Left lung (tissue), 10 donors: Measurements from ENCODE around the gene ATRNL1. TPM values are rescaled to one million over a fixed set of nuclear protein-coding genes. Genes with fewer than 3 reads are reported as not detected.

Experiments used
- ATAC-seq: fragments of 200-7000 bp; cut with Tn5 transposase; one replicate; pipeline ENCODE4 v1.9.1; 2020; ENCODE audit warnings: moderate library complexity
- DNase-seq, 4 donors: peaks; one replicate each; pipeline ENCODE4 v3.0.0-alpha.2; 2013 to 2020
- H3K27ac ChIP-seq, 2 donors: fragments of 200-600 bp; sonication (generic) in 1 of 2; one replicate each; pipeline versions ENCODE4 v1.5.0 to v1.8.0; 2020 to 2021
- H3K27me3 ChIP-seq, 2 donors: fragments of 200-600 bp; sonication (generic) in 1 of 2; one replicate each; pipeline versions ENCODE4 v1.5.0 to v1.8.0; 2020 to 2021
- H3K36me3 ChIP-seq, 2 donors: fragments of 200-600 bp; sonication (generic) in 1 of 2; one replicate each; pipeline versions ENCODE4 v1.5.0 to v1.8.0; 2020 to 2021
- H3K4me1 ChIP-seq, 2 donors: fragments of 200-600 bp; one replicate each; pipeline ENCODE4 v1.8.0; 2021
- H3K4me3 ChIP-seq, 2 donors: fragments of 200-600 bp; sonication (generic) in 1 of 2; one replicate each; pipeline versions ENCODE4 v1.5.0 to v1.8.0; 2020 to 2021; ENCODE audit warnings: mild to moderate bottlenecking in 1 of 2
- H3K9me3 ChIP-seq, 2 donors: fragments of 200-600 bp; sonication (generic) in 1 of 2; one replicate each; pipeline versions ENCODE4 v1.5.0 to v1.8.0; 2020 to 2021
- intact Hi-C, 2 donors: fragments of 100-400 bp; cut with DNase I; formaldehyde crosslinking; loops; one replicate each; pipeline versions ENCODE4 v1.11.2 to v1.14.2; 2022
- polyA plus RNA-seq, 6 donors: library from polyadenylated mRNA; unstranded; fragments of 120-200 nt; gene quantifications; one replicate each; pipeline ENCODE4 v1.2.1, GENCODE V29; 2013; ENCODE audit not compliant: insufficient read length in 6 of 6
- total RNA-seq, 2 donors: library from RNA; stranded (reverse); fragmentation: NEBNext Ultra II Directional; extraction: Animal tissue kit (Norgen Biotek cat#: 25700); gene quantifications; one replicate each; pipeline ENCODE4 v1.2.1, GENCODE V29; 2021
- TF ChIP-seq, protein P1 (sequence below), 2 donors: fragments of 200-600 bp; sonication (generic) in 1 of 2; IDR thresholded peaks; one replicate each; pipeline versions ENCODE4 v1.5.0 to v1.8.0; 2021; ENCODE audit warnings: antibody characterized with exemption in 2 of 2
- donor health status: DM: no; HTN: yes; CAD: no.
- donor health status: DM: no; HTN: no; CAD: no.

The ATRNL1 gene
- total and polyA plus RNA-seq, 8 donors = 0.26 to 6.7 (median 5.1) TPM

GRCh38 chr10:115854740-115855435, 761.7 kb downstream of the ATRNL1 start:
- DNase-seq = no peak
- no peaks in the 10 kb centered on the region for H3K27me3 ChIP-seq
- TF ChIP-seq, protein P1, sequence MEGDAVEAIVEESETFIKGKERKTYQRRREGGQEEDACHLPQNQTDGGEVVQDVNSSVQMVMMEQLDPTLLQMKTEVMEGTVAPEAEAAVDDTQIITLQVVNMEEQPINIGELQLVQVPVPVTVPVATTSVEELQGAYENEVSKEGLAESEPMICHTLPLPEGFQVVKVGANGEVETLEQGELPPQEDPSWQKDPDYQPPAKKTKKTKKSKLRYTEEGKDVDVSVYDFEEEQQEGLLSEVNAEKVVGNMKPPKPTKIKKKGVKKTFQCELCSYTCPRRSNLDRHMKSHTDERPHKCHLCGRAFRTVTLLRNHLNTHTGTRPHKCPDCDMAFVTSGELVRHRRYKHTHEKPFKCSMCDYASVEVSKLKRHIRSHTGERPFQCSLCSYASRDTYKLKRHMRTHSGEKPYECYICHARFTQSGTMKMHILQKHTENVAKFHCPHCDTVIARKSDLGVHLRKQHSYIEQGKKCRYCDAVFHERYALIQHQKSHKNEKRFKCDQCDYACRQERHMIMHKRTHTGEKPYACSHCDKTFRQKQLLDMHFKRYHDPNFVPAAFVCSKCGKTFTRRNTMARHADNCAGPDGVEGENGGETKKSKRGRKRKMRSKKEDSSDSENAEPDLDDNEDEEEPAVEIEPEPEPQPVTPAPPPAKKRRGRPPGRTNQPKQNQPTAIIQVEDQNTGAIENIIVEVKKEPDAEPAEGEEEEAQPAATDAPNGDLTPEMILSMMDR (IDR thresholded peaks at IDR 0.05) = no peak
- intact Hi-C loops = no loop called here
- H3K9me3 ChIP-seq = no peaks in the 10 kb centered on the region
- H3K27ac ChIP-seq = no peak overlapping the region
- H3K4me1 ChIP-seq = no peaks in the 10 kb centered on the region
- no peak for ATAC-seq
- no peak overlapping the region for H3K4me3 ChIP-seq
- no peaks in the 10 kb centered on the region for H3K36me3 ChIP-seq

GRCh38 chr10:115856580-115856979, 763.4 kb downstream of the ATRNL1 start:
- TF ChIP-seq, protein P1 (IDR thresholded peaks at IDR 0.05) = no peak
- H3K4me1 ChIP-seq = no peaks in the 10 kb centered on the region
- no peak overlapping the region for H3K4me3 ChIP-seq
- ATAC-seq (no peak), DNase-seq (no peak)
- H3K36me3 ChIP-seq = no peaks in the 10 kb centered on the region
- H3K27ac ChIP-seq = no peak overlapping the region
- intact Hi-C loops = no loop called here
- H3K9me3 ChIP-seq = no peaks in the 10 kb centered on the region
- H3K27me3 ChIP-seq = no peaks in the 10 kb centered on the region

DNA sequence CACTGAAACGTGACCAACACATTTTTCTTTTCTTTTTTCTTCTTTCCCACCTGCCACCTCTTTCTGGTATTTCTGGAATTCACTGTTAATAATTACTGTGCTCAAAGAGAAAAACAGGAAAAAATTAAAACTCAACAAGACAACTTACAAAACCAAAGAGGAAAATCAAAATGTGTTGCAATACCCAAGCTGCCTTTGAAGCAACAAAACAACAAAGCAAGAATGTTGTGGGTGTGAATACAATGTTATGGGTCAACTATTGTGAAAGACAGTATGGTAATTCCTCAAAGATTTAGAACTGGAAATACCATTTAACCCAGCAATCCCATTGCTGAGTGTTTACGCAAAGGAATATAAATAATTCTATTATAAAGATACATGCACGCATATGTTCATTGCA, 764.7 kb downstream of the ATRNL1 start:
- Histone ChIP-seq H3K36me3 (no peaks in the 10 kb centered on the region), H3K4me1 (no peaks in the 10 kb centered on the region), H3K27me3 (no peaks in the 10 kb centered on the region), H3K4me3 (no peak overlapping the region), H3K27ac (no peak overlapping the region), H3K9me3 (no peaks in the 10 kb centered on the region)
- no peak for ATAC-seq
- TF ChIP-seq, protein P1 (IDR thresholded peaks at IDR 0.05) = no peak
- intact Hi-C loops = no loop called here
- DNase-seq = no peak

DNA sequence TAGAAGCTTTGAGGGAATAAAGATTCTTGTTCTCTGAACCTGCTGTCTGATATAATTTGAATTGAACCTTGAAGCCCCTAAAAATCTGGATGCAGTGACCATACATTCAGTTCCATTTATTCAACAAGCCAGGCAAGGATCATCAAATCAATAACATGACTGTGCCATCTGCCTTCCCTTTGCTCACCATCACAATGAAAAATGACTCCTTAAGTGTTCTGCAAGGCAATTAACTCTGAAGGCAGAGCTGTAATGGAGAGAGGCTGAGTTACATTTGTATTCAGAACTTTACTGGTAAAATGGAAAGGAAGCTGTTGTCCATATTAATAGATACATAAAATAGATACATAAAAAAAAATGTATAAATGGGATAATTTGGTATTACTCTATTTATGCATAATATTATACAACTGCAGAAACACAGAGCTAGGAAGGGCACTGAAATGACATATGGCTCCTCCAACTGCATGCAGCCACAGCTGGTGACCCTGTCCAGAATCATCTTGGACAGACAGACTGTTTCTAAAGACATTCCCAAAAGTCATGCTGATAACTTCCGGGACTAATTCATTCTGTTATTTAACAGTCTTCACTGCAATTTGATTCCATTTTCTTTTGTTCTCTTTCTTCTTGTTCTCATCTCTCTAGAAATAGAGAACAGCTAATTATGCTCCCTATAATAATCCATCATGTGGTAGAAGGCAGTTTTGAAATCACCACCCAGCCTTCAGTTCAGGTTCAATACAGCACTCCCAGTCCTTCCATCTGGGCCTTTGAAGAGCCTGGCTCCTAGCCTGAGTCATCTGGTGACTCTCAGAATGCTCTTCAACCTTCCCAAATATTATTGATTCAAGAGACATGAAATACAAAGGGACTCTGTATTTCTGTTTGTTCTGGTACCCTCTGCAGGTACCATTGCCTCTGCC, 767.3 kb downstream of the ATRNL1 start:
- no peaks in the 10 kb centered on the region for H3K36me3 ChIP-seq
- no peak for ATAC-seq
- intact Hi-C loops = no loop called here

More for the DNA sequence above, 767.3 kb downstream of the ATRNL1 start:
- no peaks in the 10 kb centered on the region for H3K9me3 ChIP-seq
- H3K27ac ChIP-seq = no peak overlapping the region
- no peaks in the 10 kb centered on the region for H3K4me1 ChIP-seq
- no peak for DNase-seq
- H3K4me3 ChIP-seq = no peak overlapping the region
- TF ChIP-seq, protein P1 (IDR thresholded peaks at IDR 0.05) = no peak
- no peaks in the 10 kb centered on the region for H3K27me3 ChIP-seq
